IMR-90 (cell line): Measurements from ENCODE around the gene CTPS1. TPM values are rescaled to one million over a fixed set of nuclear protein-coding genes. Genes with fewer than 3 reads are reported as not detected.

Experiments used
- ATAC-seq: fragments of 200-7000 bp; cut with Tn5 transposase; 2 replicates; pipeline ENCODE4 v1.9.1; 2020; ENCODE audit warnings: low read depth, mild to moderate bottlenecking, moderate library complexity
- BruUV-seq: library from RNA; stranded (reverse); fragments of 400-500 nt; replicated peaks from 2 replicates; lab custom pipeline; 2021; lab: Mats Ljungman, UMichigan
- CTCF ChIA-PET: fragments of 300-600 bp; formaldehyde crosslinking; extraction: SDS; loops from one replicate; lab custom pipeline; 2021; ENCODE audit warnings: antibody characterized with exemption; lab: Yijun Ruan, JAX
- POLR2A ChIA-PET: fragments of 300-600 bp; sonication (Branson Sonifier 250); formaldehyde crosslinking; loops from one replicate; lab custom pipeline; 2022; ENCODE audit warnings: antibody characterized with exemption; ENCODE audit not compliant: unreplicated experiment; lab: Charles Lee
- DNase-seq: peaks from one replicate; pipeline ENCODE4 v3.0.0; 2013
- H2AFZ ChIP-seq: replicated peaks from 2 replicates; pipeline ENCODE3; 2013; ENCODE audit warnings: low read length, mild to moderate bottlenecking; ENCODE audit not compliant: poor library complexity
- H2AK5ac ChIP-seq: 2 replicates; pipeline ENCODE4 v1.6.1; 2013; ENCODE audit warnings: low read depth, low read length, inconsistent platforms
- H2AK9ac ChIP-seq: replicated peaks from 2 replicates; pipeline ENCODE3; 2013; ENCODE audit warnings: mild to moderate bottlenecking, low read depth, low read length, moderate library complexity; ENCODE audit not compliant: poor library complexity
- H2BK120ac ChIP-seq: 2 replicates; pipeline ENCODE4 v1.6.1; 2013; ENCODE audit warnings: low read depth, low read length, inconsistent platforms
- H2BK15ac ChIP-seq: 3 replicates; pipeline ENCODE4 v1.6.1; 2013; ENCODE audit warnings: low read depth, low read length, inconsistent platforms
- H2BK20ac ChIP-seq: 2 replicates; pipeline ENCODE4 v1.6.1; 2013; ENCODE audit warnings: low read depth, mild to moderate bottlenecking, inconsistent platforms, low read length, moderate library complexity
- H2BK5ac ChIP-seq: 2 replicates; pipeline ENCODE4 v1.6.1; 2013; ENCODE audit warnings: mild to moderate bottlenecking, low read depth, low read length, inconsistent platforms; ENCODE audit not compliant: poor library complexity, severe bottlenecking
- H3K14ac ChIP-seq: replicated peaks from 2 replicates; pipeline ENCODE4 v1.6.1; 2013; ENCODE audit warnings: low read depth, low read length, inconsistent platforms
- H3K18ac ChIP-seq: 2 replicates; pipeline ENCODE4 v1.6.1; 2013; ENCODE audit warnings: low read depth, low read length, control low read depth
- H3K23ac ChIP-seq: 2 replicates; pipeline ENCODE4 v1.6.1; 2013; ENCODE audit warnings: low read depth, low read length, inconsistent platforms
- H3K27ac ChIP-seq: 2 replicates; pipeline ENCODE4 v1.5.1; 2013; ENCODE audit warnings: mild to moderate bottlenecking, control low read depth, low read length; ENCODE audit not compliant: insufficient read depth
- H3K27me3 ChIP-seq: 2 replicates; pipeline ENCODE4 v1.6.1; 2013; ENCODE audit warnings: low read length; ENCODE audit not compliant: control insufficient read depth, insufficient read depth
- H3K36me3 ChIP-seq: 2 replicates; pipeline ENCODE4 v1.6.1; 2013; ENCODE audit warnings: low read length, mixed read lengths; ENCODE audit not compliant: control insufficient read depth, insufficient read depth
- H3K4ac ChIP-seq: 2 replicates; pipeline ENCODE4 v1.6.1; 2013; ENCODE audit warnings: low read depth, low read length, inconsistent platforms
- H3K4me1 ChIP-seq: 2 replicates; pipeline ENCODE4 v1.6.1; 2013; ENCODE audit warnings: low read length, mixed read lengths; ENCODE audit not compliant: control insufficient read depth, insufficient read depth
- H3K4me2 ChIP-seq: 2 replicates; pipeline ENCODE4 v1.6.1; 2013; ENCODE audit warnings: low read depth, mild to moderate bottlenecking, control low read depth, low read length, moderate library complexity
- H3K4me3 ChIP-seq: 2 replicates; pipeline ENCODE4 v1.5.1; 2013; ENCODE audit warnings: low read depth, mild to moderate bottlenecking, control low read depth, low read length, moderate library complexity; ENCODE audit not compliant: insufficient read depth
- H3K56ac ChIP-seq: 2 replicates; pipeline ENCODE4 v1.6.1; 2013; ENCODE audit warnings: low read length, inconsistent platforms; ENCODE audit not compliant: insufficient read depth; ENCODE audit errors: extremely low read depth
- H3K79me1 ChIP-seq, 2 experiments: 2 replicates each; pipeline ENCODE4 v1.6.1; 2013; ENCODE audit warnings: low read length in 2 of 2, inconsistent platforms in 1 of 2, low read depth in 1 of 2
- H3K9ac ChIP-seq: 2 replicates; pipeline ENCODE4 v1.6.1; 2013; ENCODE audit warnings: low read depth, low read length, control low read depth
- H3K9me1 ChIP-seq: 2 replicates; pipeline ENCODE4 v1.6.1; 2013; ENCODE audit warnings: low read length, inconsistent platforms; ENCODE audit not compliant: insufficient read depth
- H3K9me3 ChIP-seq: 2 replicates; pipeline ENCODE4 v1.6.1; 2013; ENCODE audit warnings: low read length; ENCODE audit not compliant: control insufficient read depth, insufficient read depth
- H4K20me1 ChIP-seq: 2 replicates; pipeline ENCODE4 v1.6.1; 2013; ENCODE audit warnings: low read length, inconsistent platforms; ENCODE audit not compliant: insufficient read depth
- H4K5ac ChIP-seq: 2 replicates; pipeline ENCODE4 v1.6.1; 2013; ENCODE audit warnings: mild to moderate bottlenecking, low read depth, low read length, control low read depth
- H4K8ac ChIP-seq, 2 experiments: 2 replicates each; pipeline ENCODE4 v1.6.1; 2013; ENCODE audit warnings: low read depth in 2 of 2, low read length in 2 of 2, control low read depth in 1 of 2, inconsistent platforms in 1 of 2
- H4K91ac ChIP-seq: 2 replicates; pipeline ENCODE4 v1.6.1; 2013; ENCODE audit warnings: low read depth, low read length, inconsistent platforms; ENCODE audit not compliant: insufficient read depth
- BHLHE40 ChIP-seq: fragments of 150-350 bp; IDR thresholded peaks from 2 replicates; pipeline ENCODE4 v1.6.1; 2016; ENCODE audit warnings: mild to moderate bottlenecking, low read depth, low read length
- CEBPB ChIP-seq: IDR thresholded peaks from 2 replicates; pipeline ENCODE4 v1.6.1; 2012; ENCODE audit warnings: low read depth, low read length, improper control_type of control experiment
- CTCF ChIP-seq: conservative IDR thresholded peaks from 2 replicates; pipeline ENCODE4 v1.5.1; 2012; ENCODE audit warnings: mild to moderate bottlenecking, low read depth, low read length, improper control_type of control experiment
- ELK1 ChIP-seq: fragments of 150-350 bp; IDR thresholded peaks from 2 replicates; pipeline ENCODE4 v1.6.1; 2016; ENCODE audit warnings: low read depth, mild to moderate bottlenecking, low read length, moderate library complexity, borderline replicate concordance
- FOS ChIP-seq: fragments of 150-350 bp; IDR thresholded peaks from 2 replicates; pipeline ENCODE4 v1.6.1; 2016; ENCODE audit warnings: low read depth, low read length
- MXI1 ChIP-seq: IDR thresholded peaks from 2 replicates; pipeline ENCODE4 v1.6.1; 2012; ENCODE audit warnings: low read depth, mild to moderate bottlenecking, low read length, moderate library complexity, borderline replicate concordance
- NFE2L2 ChIP-seq: fragments of 150-350 bp; IDR thresholded peaks from 2 replicates; pipeline ENCODE4 v1.6.1; 2016; ENCODE audit warnings: low read depth, mild to moderate bottlenecking, low read length
- POLR2A ChIP-seq: IDR thresholded peaks from 2 replicates; pipeline ENCODE4 v1.6.1; 2012; ENCODE audit warnings: mild to moderate bottlenecking, low read depth, low read length
- RCOR1 ChIP-seq: IDR thresholded peaks from 2 replicates; pipeline ENCODE4 v1.6.1; 2012; ENCODE audit warnings: mild to moderate bottlenecking, low read length, improper control_type of control experiment; ENCODE audit not compliant: insufficient replicate concordance
- USF2 ChIP-seq: fragments of 150-350 bp; IDR thresholded peaks from 2 replicates; pipeline ENCODE4 v1.6.1; 2017; ENCODE audit warnings: mild to moderate bottlenecking, antibody characterized with exemption, low read length, low read depth
- WGBS, 2 experiments: methylation state at CpG; one replicate each; pipeline versions ENCODE4 v1.1.5 to v1.1.7; 2013; ENCODE audit warnings: missing lambda C conversion rate in 2 of 2; ENCODE audit not compliant: insufficient read length in 1 of 2; ENCODE audit errors: extremely low coverage in 2 of 2; 5-methylcytosine and 5-hydroxymethylcytosine counted together
- dilution Hi-C: fragments of 300-500 bp; cut with HindIII; formaldehyde crosslinking; loops from one replicate; pipeline ENCODE4 v1.14.3; 2018; ENCODE audit warnings: low sequenced_read_pairs; ENCODE audit not compliant: unreplicated experiment
- in situ Hi-C: fragments of 300-500 bp; cut with MboI; formaldehyde crosslinking; loops from 3 replicates; pipeline ENCODE4 v1.14.3; 2019; ENCODE audit warnings: low sequenced_read_pairs, inconsistent platforms, mixed read lengths
- intact Hi-C: fragments of 100-400 bp; cut with micrococcal nuclease; formaldehyde crosslinking; loops from 2 replicates; pipeline ENCODE4 v1.10.0; 2022
- polyA plus RNA-seq, 3 experiments: library from polyadenylated mRNA; depleted of rRNA; stranded (reverse); fragments of >200 nt; gene quantifications; 2 replicates each; pipeline ENCODE4 v1.2.3, GENCODE V29; 2012; ENCODE audit warnings: low replicate concordance in 1 of 3
- total RNA-seq: library from RNA; depleted of rRNA; stranded (reverse); fragments of >200 nt; gene quantifications from 2 replicates; pipeline ENCODE4 v1.2.3, GENCODE V29; 2012

The CTPS1 gene
- total and polyA plus RNA-seq, 2 of the 4 experiments (the other 2 are of a cell fraction): 40.4 to 41.0 TPM

GRCh38 chr1:41014871-41015270 is 35.4 kb downstream of the CTPS1 start:
- H4K8ac ChIP-seq: no peak overlapping the region
- POLR2A ChIA-PET: no interaction called here
- 70% methylated on average over 5 of the region's 8 CpGs; no CpG with 5 or more reads in 1 of the 2 experiments for WGBS, 2 experiments
- no peak overlapping the region for H3K4me2 ChIP-seq
- H3K4me1 ChIP-seq: no peaks in the 10 kb centered on the region
- no peaks in the 10 kb centered on the region for H3K9me1 ChIP-seq
- H2AFZ ChIP-seq: no peak overlapping the region
- no peak overlapping the region for H2BK120ac ChIP-seq
- no peak overlapping the region for H3K14ac ChIP-seq
- TF ChIP-seq POLR2A: no peak
- TF ChIP-seq NFE2L2: no peak
- TF ChIP-seq MXI1: no peak
- TF ChIP-seq RCOR1: no peak
- no peak for TF ChIP-seq USF2
- no peak for TF ChIP-seq CEBPB
- TF ChIP-seq CTCF: no peak
- TF ChIP-seq FOS: no peak
- no peak for TF ChIP-seq BHLHE40
- TF ChIP-seq ELK1: no peak
- H3K27ac ChIP-seq: no peak overlapping the region
- no peak overlapping the region for H2AK9ac ChIP-seq
- H3K36me3 ChIP-seq: peaks cover 31% of the 10 kb centered on the region
- in situ Hi-C loops (no loop called here), intact Hi-C loops (no loop called here), dilution Hi-C loops (no loop called here)
- H4K91ac ChIP-seq: no peak overlapping the region
- CTCF ChIA-PET: interaction anchor here (0.9 kb wide), 1 partner anchor 11 kb away, joined by 3 read pairs; no protein-coding TSS in a partner anchor
- no peak overlapping the region for H3K4ac ChIP-seq
- no peak overlapping the region for H3K23ac ChIP-seq
- no peak overlapping the region for H3K9ac ChIP-seq
- H2BK20ac ChIP-seq: no peak overlapping the region
- no peaks in the 10 kb centered on the region for H3K9me3 ChIP-seq
- H3K56ac ChIP-seq: no peak overlapping the region
- H2AK5ac ChIP-seq: no peak overlapping the region
- ATAC-seq (no peak), DNase-seq (no peak)
- peaks cover 5% of the 10 kb centered on the region; the same call in 1 of the 2 replicates for H4K20me1 ChIP-seq
- H4K5ac ChIP-seq: no peak overlapping the region
- BruUV-seq: no TSS peak
- H3K4me3 ChIP-seq: no peak overlapping the region
- no peak overlapping the region for H2BK5ac ChIP-seq
- H3K18ac ChIP-seq: no peak overlapping the region
- no peak overlapping the region for H2BK15ac ChIP-seq
- H3K79me1 ChIP-seq: peaks cover 4 to 43% of the 10 kb centered on the region in 2 experiments; a peak in 3 of 4 replicates
- no peaks in the 10 kb centered on the region for H3K27me3 ChIP-seq
